ENCODE data around the gene IL1RAPL1.

The IL1RAPL1 gene

GRCh38 chrX:28979877-28980276, 392.6 kb downstream of the IL1RAPL1 start:
- TF ChIP-seq ZFX (IDR thresholded peaks at IDR 0.05) (no peak), CTCF (conservative IDR thresholded peaks at IDR 0.05) (no peak)
- no peak overlapping the region for H3K27ac ChIP-seq

- no peak for TF ChIP-seq ZFX (IDR thresholded peaks at IDR 0.05)
- TF ChIP-seq CTCF (conservative IDR thresholded peaks at IDR 0.05) = no peak
- no peak overlapping the region for H3K27ac ChIP-seq
Observed at GRCh38 chrX:28981952-28982351, 394.7 kb downstream of the IL1RAPL1 start.

GRCh38 chrX:28988246-28988645, 401.0 kb downstream of the IL1RAPL1 start:
- TF ChIP-seq CTCF (conservative IDR thresholded peaks at IDR 0.05) (no peak), ZFX (IDR thresholded peaks at IDR 0.05) (no peak)
- no peak overlapping the region for H3K27ac ChIP-seq

GRCh38 chrX:28997706-28998463, 410.6 kb downstream of the IL1RAPL1 start:
- H3K27ac ChIP-seq = no peak overlapping the region
- no peak for TF ChIP-seq CTCF (conservative IDR thresholded peaks at IDR 0.05)
- no peak for TF ChIP-seq ZFX (IDR thresholded peaks at IDR 0.05)

GRCh38 chrX:28998609-28999135, 411.4 kb downstream of the IL1RAPL1 start:
- TF ChIP-seq CTCF (conservative IDR thresholded peaks at IDR 0.05) (no peak), ZFX (IDR thresholded peaks at IDR 0.05) (no peak)
- H3K27ac ChIP-seq = no peak overlapping the region

GRCh38 chrX:29012867-29013266, 425.6 kb downstream of the IL1RAPL1 start:
- TF ChIP-seq ZFX (IDR thresholded peaks at IDR 0.05) (no peak), CTCF (conservative IDR thresholded peaks at IDR 0.05) (no peak)
- H3K27ac ChIP-seq = no peak overlapping the region

GRCh38 chrX:29023207-29023606, 436.0 kb downstream of the IL1RAPL1 start:
- TF ChIP-seq CTCF (conservative IDR thresholded peaks at IDR 0.05) (no peak), ZFX (IDR thresholded peaks at IDR 0.05) (no peak)
- no peak overlapping the region for H3K27ac ChIP-seq

Data from C4-2B (cell line).